ENCODE results near the gene DIS3L2. TPM values are rescaled to one million over a fixed set of nuclear protein-coding genes. Genes with fewer than 3 reads are reported as not detected.

The DIS3L2 gene
- total RNA-seq, 4 donors from 2014 or later = 18.7 to 30.9 (median 26.1) TPM

- no peak for TF ChIP-seq CTCF (IDR thresholded peaks at IDR 0.05; ENCODE audit: low read depth)
Measured at GRCh38 chr2:232339121-232340081, 377.9 kb downstream of the DIS3L2 start.

- TF ChIP-seq CTCF (IDR thresholded peaks at IDR 0.05; ENCODE audit: low read depth) = no peak
Measured at GRCh38 chr2:232340171-232340935, 378.8 kb downstream of the DIS3L2 start.

GRCh38 chr2:232341061-232341738, 379.7 kb downstream of the DIS3L2 start:
- no peak for TF ChIP-seq CTCF (IDR thresholded peaks at IDR 0.05; ENCODE audit: low read depth)

- TF ChIP-seq CTCF (IDR thresholded peaks at IDR 0.05; ENCODE audit: low read depth) = no peak
Measured at GRCh38 chr2:232341739-232342126, 380.2 kb downstream of the DIS3L2 start.

GRCh38 chr2:232342635-232343565, 381.4 kb downstream of the DIS3L2 start:
- TF ChIP-seq CTCF (IDR thresholded peaks at IDR 0.05; ENCODE audit: low read depth) = no peak

GRCh38 chr2:232343821-232344220, 382.3 kb downstream of the DIS3L2 start:
- no peak for TF ChIP-seq CTCF (IDR thresholded peaks at IDR 0.05; ENCODE audit: low read depth)

Data from subcutaneous adipose tissue (tissue), 4 donors.